ENCODE measurements around the gene DRD2.

Gene DRD2

DNA sequence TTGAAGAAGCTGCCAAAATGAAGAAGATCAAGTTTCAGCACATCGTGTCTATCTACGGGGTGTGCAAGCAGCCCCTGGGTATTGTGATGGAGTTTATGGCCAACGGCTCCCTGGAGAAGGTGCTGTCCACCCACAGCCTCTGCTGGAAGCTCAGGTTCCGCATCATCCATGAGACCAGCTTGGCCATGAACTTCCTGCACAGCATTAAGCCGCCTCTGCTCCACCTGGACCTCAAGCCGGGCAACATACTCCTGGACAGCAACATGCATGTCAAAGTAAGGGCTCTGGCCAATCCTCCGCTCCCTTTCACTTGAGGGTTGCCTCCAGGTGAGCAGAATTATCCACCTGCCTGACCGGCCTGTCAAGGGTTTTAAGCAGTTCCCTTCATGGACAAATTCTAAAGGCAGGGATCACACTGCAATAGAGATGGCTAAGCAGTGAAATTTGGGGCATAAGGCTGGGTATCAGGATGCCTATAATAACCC, 81.7 kb downstream of the DRD2 start:
- no peak for ATAC-seq (ENCODE audit: insufficient read depth, low read depth)

GRCh38 chr11:113392236-113392921, 82.8 kb downstream of the DRD2 start:
- Histone ChIP-seq H4K20me1 (ENCODE audit: insufficient read depth, low read length) (no peaks in the 10 kb centered on the region), H3K4me2 (ENCODE audit: insufficient read depth, low read length) (no peak overlapping the region), H3K4me1 (ENCODE audit: insufficient read depth, low read length) (no peaks in the 10 kb centered on the region), H3K36me3 (ENCODE audit: insufficient read depth, low read length) (no peaks in the 10 kb centered on the region), H3K9me3 (ENCODE audit: insufficient read depth, low read length, severe bottlenecking) (no peaks in the 10 kb centered on the region), H3K27me3 (ENCODE audit: insufficient read depth, low read length, poor library complexity) (peaks cover 6% of the 10 kb centered on the region), H3K4me3 (ENCODE audit: low read depth in 1 of 2, low read length in 2 of 2) (no peak overlapping the region), H3K79me2 (ENCODE audit: insufficient read depth, low read length) (no peaks in the 10 kb centered on the region), H3K9ac (ENCODE audit: low read depth, low read length) (no peak overlapping the region), H3K27ac (ENCODE audit: low read length) (no peak overlapping the region), H2AFZ (ENCODE audit: low read depth, low read length) (no peak overlapping the region)
- TF ChIP-seq CTCF (IDR thresholded peaks at IDR 0.05; ENCODE audit: borderline replicate concordance, extremely low read depth, low read length, poor library complexity, severe bottlenecking), result no peak
- no peak for TF ChIP-seq EZH2 (IDR thresholded peaks at IDR 0.05; ENCODE audit: borderline replicate concordance, low read depth, low read length, severe bottlenecking)
- ATAC-seq (ENCODE audit: insufficient read depth, low read depth) (no peak), DNase-seq (no peak)

More for the DNA sequence above, 81.7 kb downstream of the DRD2 start:
- Histone ChIP-seq H3K36me3 (ENCODE audit: insufficient read depth, low read length) (no peaks in the 10 kb centered on the region), H3K9me3 (ENCODE audit: insufficient read depth, low read length, severe bottlenecking) (no peaks in the 10 kb centered on the region), H2AFZ (ENCODE audit: low read depth, low read length) (no peak overlapping the region), H3K4me2 (ENCODE audit: insufficient read depth, low read length) (no peak overlapping the region), H3K27ac (ENCODE audit: low read length) (no peak overlapping the region), H3K4me1 (ENCODE audit: insufficient read depth, low read length) (no peaks in the 10 kb centered on the region), H3K79me2 (ENCODE audit: insufficient read depth, low read length) (no peaks in the 10 kb centered on the region), H3K27me3 (ENCODE audit: insufficient read depth, low read length, poor library complexity) (peaks cover 6% of the 10 kb centered on the region), H3K9ac (ENCODE audit: low read depth, low read length) (no peak overlapping the region), H4K20me1 (ENCODE audit: insufficient read depth, low read length) (no peaks in the 10 kb centered on the region), H3K4me3 (ENCODE audit: low read depth in 1 of 2, low read length in 2 of 2) (no peak overlapping the region)
- DNase-seq, result no peak
- TF ChIP-seq EZH2 (IDR thresholded peaks at IDR 0.05; ENCODE audit: borderline replicate concordance, low read depth, low read length, severe bottlenecking) (no peak), CTCF (IDR thresholded peaks at IDR 0.05; ENCODE audit: borderline replicate concordance, extremely low read depth, low read length, poor library complexity, severe bottlenecking) (no peak)

DNA sequence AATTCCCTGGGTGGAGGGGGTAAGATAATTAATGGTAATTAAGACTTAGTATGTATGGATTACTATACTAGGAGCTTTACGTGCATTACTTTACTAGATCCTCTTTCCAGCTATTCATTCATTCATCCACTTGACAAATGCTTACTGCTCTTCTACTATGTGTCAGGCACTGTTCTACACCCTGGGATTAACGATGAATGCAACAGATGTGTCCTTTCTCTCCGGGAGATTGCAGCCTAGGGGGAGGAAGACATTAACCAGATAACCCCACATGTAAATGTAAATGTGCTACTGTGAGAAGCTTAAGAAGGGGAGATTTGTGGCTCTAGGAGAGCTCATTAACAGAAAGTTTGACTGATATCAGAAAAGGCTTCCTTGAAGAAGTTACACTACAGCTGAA, 85.9 kb downstream of the DRD2 start:
- H3K9me3 ChIP-seq (ENCODE audit: insufficient read depth, low read length, severe bottlenecking), result no peaks in the 10 kb centered on the region
- no peak for ATAC-seq (ENCODE audit: insufficient read depth, low read depth)

More for the DNA sequence above, 85.9 kb downstream of the DRD2 start:
- no peak overlapping the region for H3K4me3 ChIP-seq (ENCODE audit: low read depth in 1 of 2, low read length in 2 of 2)
- no peak overlapping the region for H3K27ac ChIP-seq (ENCODE audit: low read length)
- H3K4me1 ChIP-seq (ENCODE audit: insufficient read depth, low read length), result no peaks in the 10 kb centered on the region
- no peaks in the 10 kb centered on the region for H4K20me1 ChIP-seq (ENCODE audit: insufficient read depth, low read length)
- TF ChIP-seq CTCF (IDR thresholded peaks at IDR 0.05; ENCODE audit: borderline replicate concordance, extremely low read depth, low read length, poor library complexity, severe bottlenecking), result no peak
- TF ChIP-seq EZH2 (IDR thresholded peaks at IDR 0.05; ENCODE audit: borderline replicate concordance, low read depth, low read length, severe bottlenecking), result no peak
- no peaks in the 10 kb centered on the region for H3K36me3 ChIP-seq (ENCODE audit: insufficient read depth, low read length)
- H3K4me2 ChIP-seq (ENCODE audit: insufficient read depth, low read length), result no peak overlapping the region
- no peak overlapping the region for H2AFZ ChIP-seq (ENCODE audit: low read depth, low read length)
- H3K79me2 ChIP-seq (ENCODE audit: insufficient read depth, low read length), result no peaks in the 10 kb centered on the region
- H3K9ac ChIP-seq (ENCODE audit: low read depth, low read length), result no peak overlapping the region
- H3K27me3 ChIP-seq (ENCODE audit: insufficient read depth, low read length, poor library complexity), result peaks cover 6% of the 10 kb centered on the region
- DNase-seq, result no peak

All from DND-41 (cell line).